Left cardiac atrium (tissue), 4 donors: ENCODE results near the gene VDAC1. TPM values are rescaled to one million over a fixed set of nuclear protein-coding genes. Genes with fewer than 3 reads are reported as not detected.
A peak's percentile ranks its signal among the peaks of the same experiment; 100 is the strongest.

ENCODE experiments used
- ATAC-seq, 2 donors: fragments of 200-7000 bp; cut with Tn5 transposase; one replicate each; pipeline ENCODE4 v1.9.1; 2020; ENCODE audit warnings: mild to moderate bottlenecking in 2 of 2, moderate library complexity in 2 of 2
- DNase-seq: peaks from one replicate; pipeline ENCODE4 v3.0.0-alpha.2; 2020
- intact Hi-C, 2 donors: fragments of 100-400 bp; cut with DNase I; formaldehyde crosslinking; loops; one replicate each; pipeline versions ENCODE4 v1.14.1 to v1.15.1; 2022 to 2023
- total RNA-seq, 2 donors: library from RNA; stranded (reverse); fragmentation: NEBNext Ultra II Directional; extraction: Animal tissue kit (Norgen Biotek cat#: 25700); gene quantifications; one replicate each; pipeline ENCODE4 v1.2.1, GENCODE V29; 2021
- donor health status: DM: no; HTN: yes; CAD: no.
- donor health status: DM: no; HTN: yes; CAD: no; lungs with severe emphysema.
- donor health status: DM: yes; HTN: yes; CAD: no.
- donor health status: Dilated cardiomyopathy.

Gene VDAC1
- total RNA-seq, 2 donors from 2014 or later = 275 to 362 TPM

DNA sequence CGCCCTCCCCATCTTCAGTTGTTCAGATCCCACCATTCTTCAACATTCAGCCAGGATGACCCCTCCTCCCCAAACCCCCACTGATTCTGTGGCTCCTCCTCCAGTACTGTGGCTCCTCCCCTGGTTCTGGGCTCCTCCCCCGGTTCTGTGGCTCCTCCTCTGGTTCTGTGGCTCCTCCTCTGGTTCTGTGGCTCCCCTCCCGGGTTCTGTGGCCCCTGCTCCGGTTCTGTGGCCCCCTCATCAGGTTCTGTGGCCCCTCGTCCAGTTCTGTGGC is 69.2 kb downstream of the VDAC1 start:
- intact Hi-C loops = loop anchor here in 1 of 2 donors (10.0 kb wide), 2 partner anchors 161 to 511 kb away; no protein-coding TSS in a partner anchor
- DNase-seq = no peak
- ATAC-seq = no peak

DNA sequence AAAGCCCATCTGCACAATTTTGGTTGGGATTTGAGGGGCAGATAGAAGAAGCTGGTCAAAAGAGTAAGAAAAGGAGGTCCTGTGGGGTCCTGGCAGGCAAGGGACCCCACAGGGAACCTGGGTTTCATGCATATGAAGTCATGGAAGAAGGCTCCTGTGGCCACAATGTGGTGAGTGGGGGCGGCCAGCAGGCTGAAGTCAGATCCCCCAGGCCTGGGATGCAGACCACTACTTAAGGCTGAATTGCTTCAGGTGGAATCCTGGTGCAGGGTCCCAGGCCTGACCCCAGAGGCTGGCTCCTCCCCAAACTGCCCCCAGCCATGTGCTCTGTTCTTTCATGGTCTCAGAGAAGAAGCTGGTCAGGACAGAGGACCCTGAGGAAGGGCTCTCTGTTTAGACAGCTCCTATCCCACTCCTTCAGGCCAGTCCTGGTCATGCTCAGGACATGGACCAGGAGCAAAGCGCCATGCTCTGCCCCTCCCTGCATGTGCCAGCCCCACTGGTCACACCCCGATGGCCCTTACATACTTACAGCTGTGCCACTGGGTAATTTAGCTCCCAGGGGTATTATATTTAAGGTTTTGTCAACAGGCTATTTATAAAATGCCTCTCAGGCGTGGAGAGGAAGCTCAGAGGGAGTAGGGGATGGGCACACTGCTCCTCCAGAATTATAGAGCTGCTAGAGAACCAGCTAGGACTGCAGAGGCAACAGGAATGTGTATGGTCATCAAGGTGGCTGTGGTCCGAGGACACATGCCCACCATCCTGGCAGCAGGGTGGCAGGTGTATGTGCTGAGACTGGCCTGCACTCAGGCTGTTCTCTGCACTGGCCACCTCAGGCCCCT is 69.7 kb downstream of the VDAC1 start:
- intact Hi-C loops = loop anchor here in 1 of 2 donors (10.0 kb wide), 2 partner anchors 160 to 510 kb away; no protein-coding TSS in a partner anchor
- DNase-seq (no peak), ATAC-seq (no peak)

GRCh38 chr5:133934311-133934710 is 70.5 kb downstream of the VDAC1 start:
- DNase-seq = no peak
- intact Hi-C loops = loop anchor here in 1 of 2 donors (10.0 kb wide), 2 partner anchors 160 to 510 kb away; no protein-coding TSS in a partner anchor
- ATAC-seq = no peak

DNA sequence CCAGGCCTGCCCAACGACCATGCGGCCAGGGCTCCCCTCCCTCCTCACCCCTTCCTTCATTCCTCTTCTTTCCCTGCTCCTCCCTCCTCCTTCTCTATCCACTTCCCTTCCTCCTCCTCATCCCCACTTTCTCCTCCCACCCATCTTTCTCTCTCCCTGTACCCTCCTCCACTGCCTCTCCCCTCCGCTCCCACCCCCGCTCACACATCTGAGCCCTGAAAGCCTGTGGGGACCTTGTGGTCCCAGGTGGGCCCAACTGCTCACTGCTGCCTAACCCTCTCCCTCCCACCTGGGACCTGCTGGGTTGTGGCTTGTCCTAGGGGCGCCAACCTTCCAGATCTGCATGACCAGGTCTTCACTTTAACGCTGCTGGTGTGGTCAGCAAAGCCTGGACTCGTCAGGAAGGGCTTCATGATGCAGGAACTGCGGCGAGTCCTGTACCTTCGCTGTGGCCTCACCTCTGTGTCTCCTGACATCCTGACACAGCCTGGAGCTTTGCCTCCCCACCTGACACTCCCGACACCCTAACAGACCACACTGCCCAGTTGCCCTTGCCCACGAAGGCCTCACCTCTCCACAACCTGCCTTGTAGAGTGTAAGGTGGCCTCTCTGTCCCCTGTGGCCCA is 71.0 kb downstream of the VDAC1 start:
- ATAC-seq = no peak
- no peak for DNase-seq
- intact Hi-C loops = loop anchor here in 1 of 2 donors (10.0 kb wide), 2 partner anchors 159 to 509 kb away; no protein-coding TSS in a partner anchor

DNA sequence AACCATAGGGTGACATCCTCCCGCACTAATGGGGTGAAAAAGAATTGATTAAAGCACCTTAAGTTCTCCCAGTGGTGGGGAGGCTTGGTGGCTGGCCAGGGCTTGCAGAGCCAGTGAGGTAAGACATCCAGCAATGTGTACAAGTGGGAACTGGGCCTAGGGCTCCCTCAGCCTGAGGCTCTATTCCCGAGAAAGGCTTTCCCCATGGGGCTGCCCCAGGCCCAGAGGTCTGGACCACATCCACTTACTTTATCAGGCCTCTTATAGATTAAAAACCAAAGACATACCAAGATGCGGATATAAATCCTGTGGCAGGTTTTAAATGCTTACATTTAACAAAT is 71.6 kb downstream of the VDAC1 start:
- intact Hi-C loops = loop anchor here in 1 of 2 donors (10.0 kb wide), 2 partner anchors 158 to 508 kb away; no protein-coding TSS in a partner anchor
- ATAC-seq (no peak), DNase-seq (no peak)

DNA sequence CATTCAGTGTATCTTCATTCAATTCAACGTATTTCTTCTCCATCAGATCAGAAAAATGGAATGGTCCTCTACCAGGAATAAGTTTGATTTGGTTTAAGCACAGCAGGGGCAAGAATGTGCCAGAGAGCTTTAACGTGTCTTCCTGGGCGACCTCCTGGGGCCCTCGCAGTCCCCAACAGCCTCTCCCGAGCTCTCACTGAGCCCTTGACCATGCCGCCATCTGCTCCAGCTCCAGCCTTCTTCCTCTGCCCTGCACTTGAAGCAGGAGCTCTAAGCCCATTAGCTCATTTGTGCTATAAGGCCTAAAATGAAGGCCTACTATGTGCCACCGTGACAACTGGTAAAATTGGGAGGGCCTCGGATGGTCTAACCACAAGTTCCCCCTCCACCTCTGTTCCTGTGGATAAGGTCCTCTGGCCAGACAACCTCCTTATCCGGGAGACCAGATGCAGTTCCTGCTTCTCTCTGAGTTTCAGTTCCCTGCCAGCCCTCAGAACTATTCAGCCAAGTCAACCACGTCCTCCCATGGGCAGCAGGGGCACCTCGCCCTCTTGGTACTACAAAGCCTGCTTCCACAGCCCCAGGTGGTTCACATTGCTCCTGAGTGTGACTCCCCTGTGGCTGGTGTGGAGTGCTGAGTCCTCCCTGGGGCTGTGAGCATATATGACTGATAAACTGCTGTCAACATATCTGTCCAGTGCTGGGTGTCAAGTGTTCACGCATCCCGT is 72.2 kb downstream of the VDAC1 start:
- ATAC-seq (peak; percentile 30 to 50), DNase-seq (no peak)

DNA sequence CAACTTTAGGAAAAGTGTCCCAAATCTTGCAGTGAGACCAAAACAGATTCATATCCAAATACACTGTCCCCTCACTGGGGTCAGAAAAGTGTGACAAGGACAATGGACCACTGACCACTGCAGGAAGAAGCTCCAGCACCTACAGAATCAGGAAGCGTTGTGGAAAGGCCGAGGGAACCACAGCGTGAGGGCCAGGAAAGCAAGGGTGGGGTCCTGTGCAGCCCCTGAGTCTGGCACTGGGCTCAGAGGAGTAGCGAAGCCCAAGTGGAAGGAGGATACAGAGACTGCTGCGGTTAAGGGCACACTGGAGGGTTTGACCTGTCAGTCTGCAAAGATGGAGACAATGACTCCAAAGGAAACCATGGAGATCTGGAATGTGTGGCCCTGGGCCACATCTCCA is 73.2 kb downstream of the VDAC1 start:
- intact Hi-C loops = loop anchor here in 1 of 2 donors (10.0 kb wide), 2 partner anchors 157 to 507 kb away; no protein-coding TSS in a partner anchor
- DNase-seq (no peak), ATAC-seq (no peak)

More for the DNA sequence above, 72.2 kb downstream of the VDAC1 start:
- intact Hi-C loops = loop anchor here in 1 of 2 donors (10.0 kb wide), 2 partner anchors 158 to 508 kb away; no protein-coding TSS in a partner anchor

GRCh38 chr5:133930813-133931090 is 74.0 kb downstream of the VDAC1 start:
- intact Hi-C loops = loop anchor here in 1 of 2 donors (10.0 kb wide), 2 partner anchors 156 to 506 kb away; no protein-coding TSS in a partner anchor
- DNase-seq = no peak
- no peak for ATAC-seq

DNA sequence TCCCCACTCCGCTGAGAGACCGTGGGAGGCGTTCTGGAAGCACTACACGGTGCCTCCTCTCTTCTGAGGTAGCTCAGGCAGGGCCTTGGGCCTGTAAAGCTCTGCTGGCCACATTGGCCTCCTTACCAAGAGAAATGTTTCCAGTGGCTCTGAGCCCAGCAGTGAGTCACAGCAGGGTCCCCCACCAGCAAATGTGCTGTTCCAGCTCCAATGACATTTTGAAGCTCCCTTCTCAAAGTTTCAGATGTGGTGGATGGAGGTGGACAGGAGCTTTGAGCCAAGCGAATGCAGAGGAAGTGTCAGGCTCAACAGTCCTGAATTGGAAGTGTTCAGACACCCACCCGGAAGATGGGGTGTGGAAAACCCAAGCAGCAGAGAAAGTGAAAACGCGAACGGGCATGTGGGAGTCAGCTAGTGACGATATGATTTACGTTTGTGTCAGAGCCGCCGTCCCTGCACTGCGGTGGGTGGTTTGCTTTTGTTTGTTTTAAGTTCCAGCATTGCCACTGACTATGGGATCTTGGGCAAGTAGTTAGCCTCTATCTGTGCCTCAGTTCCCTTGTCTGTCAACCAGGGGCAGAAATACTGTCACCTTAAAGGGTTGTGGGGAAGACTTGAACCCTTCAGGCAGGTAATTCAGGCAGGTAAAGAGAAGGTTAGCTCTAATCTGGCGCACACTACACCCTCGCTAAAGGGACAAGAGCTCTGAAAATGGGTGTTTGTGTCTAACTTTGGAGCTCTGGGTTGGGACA is 74.5 kb downstream of the VDAC1 start:
- peak; percentile 35 to 66 for ATAC-seq
- intact Hi-C loops = loop anchor here in 1 of 2 donors (10.0 kb wide), 2 partner anchors 155 to 505 kb away; no protein-coding TSS in a partner anchor
- peak; percentile 54 for DNase-seq

- DNase-seq = no peak
- no peak for ATAC-seq
- intact Hi-C loops = no loop called here
These were observed 76.0 kb downstream of the VDAC1 start for GRCh38 chr5:133928587-133929393.

DNA sequence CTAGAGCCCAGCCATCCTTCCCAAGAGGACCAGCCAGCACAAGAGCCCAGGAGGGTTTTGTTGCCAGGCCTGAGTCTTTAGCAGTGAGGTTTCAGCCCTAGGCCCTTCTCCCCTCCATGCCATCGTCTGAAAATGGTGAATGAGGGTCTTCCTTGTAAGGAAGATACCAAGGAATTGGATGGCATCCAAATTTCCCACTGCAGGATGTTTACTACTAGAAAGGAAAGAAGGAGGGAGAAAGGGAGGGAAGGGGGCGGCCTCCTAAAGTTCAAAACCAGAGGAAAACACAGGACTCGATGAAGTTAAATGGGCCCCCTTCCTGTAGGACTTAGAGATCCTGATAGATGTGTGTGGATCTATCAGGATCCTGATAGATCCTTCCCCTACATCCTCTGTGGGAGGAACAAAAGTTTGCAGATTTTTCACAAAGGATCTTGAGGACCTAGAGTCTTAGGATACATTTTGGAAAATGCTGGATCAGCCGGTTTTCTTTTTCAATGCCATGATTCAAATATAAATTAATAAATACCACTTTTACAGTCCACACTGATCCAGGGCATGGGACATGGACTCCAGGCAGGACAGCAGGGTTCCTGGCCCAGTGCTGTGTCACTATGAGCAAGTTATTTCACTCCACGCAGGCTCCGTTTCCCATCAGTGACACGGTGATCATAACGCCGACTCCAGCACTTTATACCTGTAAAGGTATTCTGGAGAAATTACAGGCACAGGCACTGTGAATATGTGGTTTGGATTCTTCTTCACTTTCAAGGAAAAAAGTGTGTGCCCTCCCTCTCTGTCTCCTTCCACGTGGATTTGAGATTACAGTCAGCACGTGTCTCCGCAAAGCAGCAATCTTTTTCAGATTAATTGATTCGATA is 77.2 kb downstream of the VDAC1 start:
- DNase-seq (no peak), ATAC-seq (no peak)
- intact Hi-C loops = no loop called here

DNA sequence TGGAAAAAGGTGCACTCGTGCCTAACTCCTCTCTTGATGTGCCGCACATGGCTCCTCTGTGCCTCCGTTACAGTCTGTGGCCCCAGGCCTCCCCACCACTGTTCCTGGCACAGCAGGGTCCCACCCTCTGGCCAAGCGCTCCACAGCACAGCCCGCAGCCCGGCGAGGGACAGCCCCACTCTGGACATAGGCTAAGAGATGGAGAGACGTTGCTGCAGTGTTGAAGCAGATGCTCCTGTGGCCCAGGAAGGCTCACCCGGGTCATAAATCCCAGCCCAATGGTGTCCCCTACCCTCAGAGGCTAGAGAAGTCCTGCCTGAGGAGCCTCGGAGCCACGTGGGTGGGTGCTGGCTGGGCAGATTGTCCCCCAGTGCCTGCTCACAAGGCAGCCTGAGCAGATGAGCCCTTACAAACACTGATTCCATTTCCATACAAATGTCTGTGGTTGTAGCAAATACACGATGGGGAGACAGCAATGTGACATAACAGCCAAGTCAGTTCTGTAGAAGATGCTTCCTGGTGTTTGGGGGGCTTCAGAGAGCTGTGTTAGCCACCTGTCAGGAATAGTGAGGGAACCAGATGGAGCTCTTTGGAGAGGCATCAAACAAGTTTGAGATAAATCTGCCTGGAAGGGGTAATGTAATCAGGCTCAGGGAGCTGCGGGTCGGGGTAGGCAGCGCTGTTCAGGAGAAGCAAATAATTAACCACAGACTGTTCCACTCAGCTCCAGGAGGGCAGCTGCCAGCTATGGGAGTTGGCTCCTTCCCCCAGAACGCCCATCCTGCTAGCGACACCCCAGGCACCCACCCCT is 78.1 kb downstream of the VDAC1 start:
- intact Hi-C loops = no loop called here
- DNase-seq (no peak), ATAC-seq (no peak)

- intact Hi-C loops = no loop called here
- DNase-seq = no peak
- no peak for ATAC-seq
These were observed 78.8 kb downstream of the VDAC1 start for GRCh38 chr5:133925866-133926488.

- DNase-seq = no peak
- ATAC-seq = no peak
- intact Hi-C loops = no loop called here
These were observed 79.5 kb downstream of the VDAC1 start for GRCh38 chr5:133925269-133925668.

DNA sequence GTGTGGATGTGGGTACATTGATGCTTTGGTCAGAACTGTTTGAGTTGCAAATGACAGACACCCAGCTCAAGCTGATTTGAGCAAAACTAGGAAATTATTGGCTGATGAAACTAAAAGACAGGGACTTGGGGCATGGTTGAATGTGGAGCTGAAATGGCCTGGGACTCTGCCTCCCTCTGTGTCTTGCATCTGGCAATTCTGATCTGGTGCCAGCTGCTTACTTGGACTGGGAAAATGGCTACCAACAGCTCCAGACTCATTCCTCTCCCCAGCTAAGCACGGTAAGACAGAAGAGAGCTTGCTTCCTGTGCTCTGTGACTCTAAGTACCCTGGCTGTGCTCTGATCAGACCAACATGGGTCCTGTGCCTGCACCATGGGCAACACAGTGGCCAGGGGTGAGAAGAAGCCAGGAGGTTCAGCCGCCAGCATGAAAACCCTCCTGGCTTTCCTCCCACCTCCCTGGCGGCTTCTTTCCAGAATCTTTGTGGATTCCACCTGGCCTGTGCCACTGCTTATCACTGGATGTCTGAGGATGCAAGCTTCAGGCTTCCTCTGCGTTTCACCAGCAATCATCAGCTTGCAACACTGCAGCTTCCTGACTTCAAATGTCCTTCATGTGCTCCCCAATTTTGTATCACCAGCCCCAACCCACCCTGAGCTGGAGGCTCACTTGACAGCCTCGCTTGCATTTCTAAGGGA is 80.4 kb downstream of the VDAC1 start:
- no peak for ATAC-seq
- intact Hi-C loops = no loop called here
- DNase-seq = no peak

DNA sequence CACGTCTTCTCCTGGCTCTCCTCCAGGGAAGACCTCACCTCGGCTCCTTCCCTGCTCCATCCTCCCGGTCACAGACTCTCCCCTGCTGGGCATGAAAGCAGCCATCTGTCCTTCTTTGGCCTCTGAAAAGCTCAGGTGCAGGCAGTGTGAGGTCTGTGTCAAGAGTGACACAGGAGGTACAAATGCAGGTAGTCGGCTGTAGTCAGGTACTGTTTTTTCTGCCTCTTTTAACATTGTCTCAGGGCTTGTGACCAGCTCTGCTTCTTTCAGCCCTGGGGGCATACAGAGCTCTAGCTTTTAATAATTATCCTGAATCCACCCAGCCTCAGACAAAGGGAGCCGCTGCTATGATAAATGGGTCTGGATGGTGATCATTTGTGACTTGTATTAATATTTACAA is 82.8 kb downstream of the VDAC1 start:
- intact Hi-C loops = no loop called here
- no peak for DNase-seq
- no peak for ATAC-seq
